ENCODE results near the gene NAPB. TPM values are rescaled to one million over a fixed set of nuclear protein-coding genes. Genes with fewer than 3 reads are reported as not detected.

NAPB gene
- total RNA-seq (2021; fragmentation: NEBNext Ultra II Directional; extraction: Animal tissue kit (Norgen Biotek cat#: 25700)) (12.3 and 12.8 TPM in 2 replicates), polyA plus RNA-seq (2011; rRNA removed) (3.5 and 6.2 TPM in 2 replicates), polyA minus RNA-seq (2011; rRNA and poly(A)+ RNA removed) (7.5 and 9.9 TPM in 2 replicates)
- polyA plus RNA-seq (2011; cell fraction: cytosol; rRNA removed) = 9.2 TPM
- polyA plus RNA-seq (2011; cell fraction: nucleus; rRNA removed) = 4.4 TPM
- 6.8 to 9.9 TPM (median 8.6 TPM) in 4 replicates for polyA plus RNA-seq (2012, experiment 1 of 2)
- polyA plus RNA-seq (2012, experiment 2 of 2) = 0.73 TPM
- polyA plus RNA-seq (2013, experiment 1 of 2) = 6.0 TPM
- 5.6 TPM for polyA plus RNA-seq (2013, experiment 2 of 2)
- polyA minus RNA-seq (2011; cell fraction: cytosol; rRNA and poly(A)+ RNA removed) = 7.9 TPM
- 18.6 TPM for polyA minus RNA-seq (2011; cell fraction: nucleus; rRNA and poly(A)+ RNA removed)
- long read RNA-seq, experiment 1, partial matches to known transcripts = 0 of 7 reads
- long read RNA-seq, experiment 1, other reads (novel, unspliced or antisense) = 7 of 7 reads
- long read RNA-seq, experiment 2, partial matches to known transcripts = 0 of 2 reads
- long read RNA-seq, experiment 2, other reads (novel, unspliced or antisense) = 0 of 2 reads

DNA sequence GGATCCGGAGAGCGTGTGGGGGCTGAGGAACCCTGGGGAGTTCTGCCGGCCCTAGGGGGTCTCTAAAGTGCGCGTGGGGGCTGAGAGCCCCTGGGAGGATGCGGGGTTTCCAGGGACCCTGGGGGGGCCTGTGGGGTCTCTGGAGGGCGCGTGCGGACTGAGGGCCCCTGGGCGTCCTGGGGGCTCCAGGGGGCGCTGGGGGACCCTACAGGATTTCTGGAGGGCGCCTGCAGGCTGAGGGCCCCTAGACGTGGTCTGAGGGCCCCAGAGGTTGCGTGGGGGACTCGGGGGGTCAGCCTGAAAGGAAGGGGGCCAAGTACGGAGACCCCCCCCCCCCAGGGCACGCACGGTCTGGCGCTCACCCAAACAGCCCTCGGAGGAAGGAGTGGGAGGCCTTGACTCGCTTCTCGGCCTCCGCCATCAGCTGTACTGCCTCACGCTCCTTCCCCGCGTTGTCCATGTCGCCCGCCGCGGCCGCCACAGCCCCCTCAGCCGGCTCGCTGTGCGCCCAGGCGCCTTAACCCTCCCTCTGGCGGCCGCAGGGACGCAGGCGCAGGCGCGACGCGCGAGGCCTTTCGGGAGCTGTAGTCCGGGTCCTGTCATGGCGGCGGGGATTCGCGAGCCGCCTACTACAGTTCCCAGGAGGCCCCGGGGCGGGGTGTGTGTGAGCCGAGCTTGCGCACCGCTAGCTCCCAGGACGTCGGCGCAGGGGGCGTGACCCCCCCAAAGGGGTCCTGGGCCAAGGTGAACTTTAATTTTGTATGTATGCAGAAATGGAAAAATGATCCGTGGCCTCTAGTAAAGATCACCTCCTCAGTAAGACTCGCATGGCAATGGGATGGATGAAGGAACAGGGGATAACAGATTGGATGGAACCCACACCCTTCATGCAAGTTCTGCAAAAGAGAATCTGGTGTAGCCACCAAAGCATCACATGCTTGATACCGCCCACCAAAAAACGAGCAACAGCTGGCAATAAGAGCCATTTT lies at the start of gene NAPB:
TSS of gene NAPB (minus strand) at position 546 of the 989 bp plus-strand sequence. CDS start at position 460, 86 bp downstream.
- Histone ChIP-seq H2AFZ (ENCODE audit: low read length) (peak within 1 kb of the TSS; percentile 87), H3K4me2 (ENCODE audit: insufficient read depth in 1 of 2, low read depth in 2 of 2, low read length in 2 of 2) (peak within 1 kb of the TSS; percentile 69 to 74), H3K27ac (ENCODE audit: low read depth, low read length) (no peak within 1 kb of the TSS), H2BK120ac (replicated peaks; ENCODE audit: low read depth, low read length) (no peak within 1 kb of the TSS), H3K9ac (replicated peaks in 1 of 4; ENCODE audit: extremely low read depth in 1 of 4, low read depth in 3 of 4, low read length in 3 of 4) (peak within 1 kb of the TSS in 3 of 4 experiments; percentile 39 to 56 (median 53); a peak in 5 of 7 replicates), H3K4me3 (ENCODE audit: extremely low read depth in 1 of 4, insufficient read depth in 2 of 4, low read depth in 3 of 4, low read length in 4 of 4) (peak within 1 kb of the TSS; percentile 58 to 95 (median 75)), H3K23me2 (ENCODE audit: low read depth, low read length) (no peaks in the 10 kb centered on the region; the same call in 1 of the 2 replicates), H2BK5ac (ENCODE audit: low read depth, low read length) (peak within 1 kb of the TSS; percentile 75; the same call in 1 of the 2 replicates), H3K27me3 (replicated peaks in 1 of 4; ENCODE audit: control insufficient read depth in 3 of 4, extremely low read depth in 1 of 4, insufficient read depth in 3 of 4, low read length in 3 of 4) (no peaks in the 10 kb centered on the region), H4K8ac (ENCODE audit: extremely low read depth, insufficient read depth, low read length) (peak within 1 kb of the TSS; percentile 89; the same call in 1 of the 2 replicates), H4K91ac (replicated peaks; ENCODE audit: insufficient read length, low read length) (peak within 1 kb of the TSS; percentile 52), H4K20me1 (replicated peaks in 1 of 2; ENCODE audit: control insufficient read depth in 1 of 2, insufficient read depth in 2 of 2, low read length in 2 of 2) (peaks cover 0 to 5% of the 10 kb centered on the region in 2 experiments), H3K79me1 (ENCODE audit: low read depth, low read length) (peaks cover 2% of the 10 kb centered on the region), H2BK12ac (ENCODE audit: low read depth, low read length) (no peak within 1 kb of the TSS), H3K36me3 (ENCODE audit: control insufficient read depth in 2 of 4, insufficient read depth in 4 of 4, low read length in 3 of 4) (no peaks in the 10 kb centered on the region), H3K9me3 (ENCODE audit: insufficient read depth in 2 of 2, low read depth in 1 of 2, low read length in 1 of 2) (peaks cover 0 to 3% of the 10 kb centered on the region in 2 experiments; a peak in 1 of 4 replicates), H3K14ac (ENCODE audit: insufficient read length) (no peak within 1 kb of the TSS), H2BK15ac (ENCODE audit: low read length) (no peak within 1 kb of the TSS), H2BK20ac (ENCODE audit: low read length) (no peak within 1 kb of the TSS), H3K4me1 (replicated peaks in 1 of 4; ENCODE audit: control insufficient read depth in 3 of 4, insufficient read depth in 4 of 4, low read length in 3 of 4) (no peaks in the 10 kb centered on the region), H3K56ac (replicated peaks; ENCODE audit: insufficient read length, low read depth, low read length) (peak within 1 kb of the TSS; percentile 85), H4K5ac (ENCODE audit: insufficient read length, low read depth, low read length) (no peak within 1 kb of the TSS), H3K79me2 (ENCODE audit: control insufficient read depth in 1 of 2, insufficient read depth in 2 of 2, low read length in 2 of 2) (peaks cover 4 to 42% of the 10 kb centered on the region in 2 experiments; a peak in 3 of 4 replicates), H3K18ac (ENCODE audit: extremely low read depth, low read length) (peak within 1 kb of the TSS; percentile 78), H3K23ac (ENCODE audit: insufficient read length) (no peak within 1 kb of the TSS), H2AK5ac (ENCODE audit: low read depth, low read length) (no peak within 1 kb of the TSS), H3K4ac (replicated peaks; ENCODE audit: insufficient read length, low read depth, low read length) (no peak within 1 kb of the TSS)
- DNase-seq (ENCODE audit: low read depth in 1 of 2, low spot score in 2 of 2) (peak; percentile 73 to 93), FAIRE-seq (no peak)
- WGBS, 2 experiments (ENCODE audit: extremely low coverage in 1 of 2, insufficient coverage in 1 of 2, insufficient read length in 1 of 2, insufficient replicate concordance in 2 of 2, low coverage in 1 of 2, low lambda C conversion rate in 2 of 2, missing lambda C conversion rate in 1 of 2) = 3% methylated on average over 52 of the region's 64 CpGs; no CpG with 5 or more reads in 1 of the 2 experiments
- ChIA-PET CTCF (ENCODE audit: partially characterized antibody) (interaction anchor here (0.6 to 3.1 kb wide), 13 partner anchors 11 to 1241 kb away, joined by 3 to 14 read pairs (median 3); partner anchors contain the start of gene CST9), POLR2A (ENCODE audit: partially characterized antibody) (interaction anchor here (0.7 to 1.4 kb wide), 8 partner anchors 11 to 760 kb away, joined by 3 to 6 read pairs (median 4); no protein-coding TSS in a partner anchor)
- TF ChIP-seq EP300 (IDR thresholded peaks at IDR 0.05; ENCODE audit: borderline replicate concordance in 1 of 2, low read depth in 2 of 2, low read length in 2 of 2) (no peak), CHD1 (IDR thresholded peaks at IDR 0.05; ENCODE audit: low read depth, low read length) (no peak)
